Tibial nerve (tissue), 4 donors: ENCODE measurements around the gene SEMA5A. TPM values are rescaled to one million over a fixed set of nuclear protein-coding genes. Genes with fewer than 3 reads are reported as not detected.

ENCODE experiments used
- DNase-seq, 2 donors: peaks; one replicate each; pipeline ENCODE4 v3.0.0-alpha.2; 2019; ENCODE audit warnings: low spot score in 2 of 2
- H3K27ac ChIP-seq, 4 donors: fragments of 200-600 bp; sonication (generic) in 3 of 4; one replicate each; pipeline ENCODE4 v1.5.1; 2017 to 2019; ENCODE audit warnings: mild to moderate bottlenecking in 1 of 4
- H3K27me3 ChIP-seq, 2 donors: fragments of 200-600 bp; sonication (generic) in 1 of 2; one replicate each; pipeline versions ENCODE4 v1.5.1 to v1.6.0; 2017 to 2019
- H3K36me3 ChIP-seq, 3 donors: fragments of 200-600 bp; sonication (generic); one replicate each; pipeline ENCODE4 v1.5.1; 2018 to 2019
- H3K4me1 ChIP-seq, 4 donors: fragments of 200-600 bp; sonication (generic) in 3 of 4; one replicate each; pipeline ENCODE4 v1.5.1; 2017 to 2019
- H3K4me3 ChIP-seq, 4 donors: fragments of 200-600 bp; sonication (generic) in 3 of 4; one replicate each; pipeline ENCODE4 v1.5.1; 2017 to 2019; ENCODE audit warnings: mild to moderate bottlenecking in 1 of 4, moderate library complexity in 1 of 4
- H3K9me3 ChIP-seq, 4 donors: fragments of 200-600 bp; sonication (generic) in 3 of 4; one replicate each; pipeline ENCODE4 v1.5.1; 2017 to 2019
- CTCF ChIP-seq, 5 experiments: fragments of 200-600 bp in 3 of 5; fragments of 450-650 bp in 2 of 5; sonication (generic) in 3 of 5; IDR thresholded peaks; one replicate each; pipeline ENCODE4 v1.5.1; 2016 to 2019; ENCODE audit warnings: antibody characterized with exemption in 5 of 5, mild to moderate bottlenecking in 3 of 5, moderate library complexity in 2 of 5
- EP300 ChIP-seq, 2 donors: sonication (generic); formaldehyde crosslinking; IDR thresholded peaks; one replicate each; pipeline ENCODE4 v1.6.1; 2017; ENCODE audit warnings: antibody characterized with exemption in 2 of 2, mild to moderate bottlenecking in 1 of 2
- POLR2A ChIP-seq, 2 donors: fragments of 450-650 bp; IDR thresholded peaks; one replicate each; pipeline ENCODE4 v1.6.1; 2017; ENCODE audit warnings: antibody characterized with exemption in 2 of 2, mild to moderate bottlenecking in 2 of 2, moderate library complexity in 2 of 2
- WGBS, 2 donors: methylation state at CpG; one replicate each; pipeline ENCODE4 v1.1.5; 2018; 5-methylcytosine and 5-hydroxymethylcytosine counted together
- total RNA-seq, 4 donors: library from RNA; depleted of rRNA; stranded (reverse); fragments of >200 nt; gene quantifications; one replicate each; pipeline ENCODE4 v1.1.0, GENCODE V29; 2016

SEMA5A gene
- total RNA-seq, 4 donors from 2014 or later: 36.3 to 58.4 (median 52.6) TPM

DNA sequence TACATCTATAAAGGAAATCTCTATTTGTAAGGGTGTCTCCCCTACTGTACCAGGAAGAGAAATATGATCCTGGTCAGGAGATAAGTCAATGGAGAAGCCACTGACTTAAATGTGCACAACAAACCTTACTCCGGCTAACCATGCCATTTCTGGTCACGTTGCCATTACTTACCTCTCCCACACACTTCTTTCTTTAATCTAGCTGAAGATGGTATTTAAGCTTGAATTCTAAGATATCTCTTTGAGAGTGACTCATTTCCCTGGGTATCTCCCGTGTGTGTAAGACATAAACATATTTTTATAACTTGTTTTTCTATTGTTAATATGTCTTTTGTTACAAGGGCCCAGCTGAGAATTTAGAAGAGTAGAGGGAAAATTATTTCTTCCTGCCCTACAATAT, 296.6 kb downstream of the SEMA5A start:
- no peak overlapping the region for H3K4me3 ChIP-seq
- H3K27me3 ChIP-seq: no peaks in the 10 kb centered on the region
- H3K4me1 ChIP-seq: peaks cover 0 to 6% (median 0%) of the 10 kb centered on the region in 4 donors
- H3K9me3 ChIP-seq: no peaks in the 10 kb centered on the region
- 76 to 84% methylated on average over 3 of the region's 3 CpGs for WGBS, 2 donors
- no peaks in the 10 kb centered on the region for H3K36me3 ChIP-seq
- DNase-seq: no peak
- TF ChIP-seq CTCF (IDR thresholded peaks at IDR 0.05) (no peak), POLR2A (IDR thresholded peaks at IDR 0.05) (no peak), EP300 (IDR thresholded peaks at IDR 0.05) (no peak)
- H3K27ac ChIP-seq: no peak overlapping the region

DNA sequence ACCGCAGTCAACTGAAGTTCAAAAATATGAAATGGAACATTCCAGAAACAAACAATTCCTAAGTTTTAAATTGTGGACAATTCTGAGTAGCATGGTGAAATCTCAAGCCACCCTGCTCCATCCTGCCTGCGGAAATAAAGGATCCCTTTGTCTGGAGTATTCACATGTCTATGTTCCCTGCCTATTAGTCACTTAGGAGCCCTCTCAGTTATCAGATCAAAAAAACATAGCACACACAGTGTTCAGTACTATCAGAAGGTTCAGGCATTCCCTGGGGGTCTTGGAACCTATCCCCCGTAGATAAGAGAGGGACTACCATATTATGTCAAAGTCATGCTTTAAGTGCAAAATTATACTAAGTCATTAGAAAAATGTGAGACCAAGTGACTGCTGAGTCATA, 300.8 kb downstream of the SEMA5A start:
- Histone ChIP-seq H3K4me3 (no peak overlapping the region), H3K9me3 (no peaks in the 10 kb centered on the region), H3K4me1 (peaks cover 0 to 31% (median 0%) of the 10 kb centered on the region in 4 donors), H3K27ac (peak overlapping the region in 2 of 4 donors; percentile 54 to 75), H3K27me3 (no peaks in the 10 kb centered on the region), H3K36me3 (no peaks in the 10 kb centered on the region)
- TF ChIP-seq POLR2A (IDR thresholded peaks at IDR 0.05) (no peak), EP300 (IDR thresholded peaks at IDR 0.05) (peak in 1 of 2 donors; percentile 18), CTCF (IDR thresholded peaks at IDR 0.05) (no peak)
- no peak for DNase-seq
- 45 to 54% methylated on average over 3 of the region's 3 CpGs for WGBS, 2 donors

GRCh38 chr5:9244417-9244816, 301.5 kb downstream of the SEMA5A start:
- no peaks in the 10 kb centered on the region for H3K9me3 ChIP-seq
- DNase-seq: no peak
- H3K27me3 ChIP-seq: no peaks in the 10 kb centered on the region
- H3K27ac ChIP-seq: peak overlapping the region in 2 of 4 donors; percentile 54 to 75
- no peaks in the 10 kb centered on the region for H3K36me3 ChIP-seq
- peaks cover 0 to 37% (median under 1%) of the 10 kb centered on the region in 4 donors for H3K4me1 ChIP-seq
- TF ChIP-seq POLR2A (IDR thresholded peaks at IDR 0.05) (no peak), CTCF (IDR thresholded peaks at IDR 0.05) (no peak), EP300 (IDR thresholded peaks at IDR 0.05) (no peak)
- WGBS, 2 donors: 73 to 80% methylated on average over 4 of the region's 4 CpGs
- no peak overlapping the region for H3K4me3 ChIP-seq

GRCh38 chr5:9241479-9242305, 304.2 kb downstream of the SEMA5A start:
- no peak overlapping the region for H3K4me3 ChIP-seq
- TF ChIP-seq CTCF (IDR thresholded peaks at IDR 0.05) (no peak), POLR2A (IDR thresholded peaks at IDR 0.05) (no peak), EP300 (IDR thresholded peaks at IDR 0.05) (no peak)
- WGBS, 2 donors: 47 to 56% methylated on average over 9 of the region's 9 CpGs
- H3K4me1 ChIP-seq: peaks cover 0 to 55% (median 2%) of the 10 kb centered on the region in 4 donors
- no peaks in the 10 kb centered on the region for H3K27me3 ChIP-seq
- H3K36me3 ChIP-seq: no peaks in the 10 kb centered on the region
- H3K9me3 ChIP-seq: no peaks in the 10 kb centered on the region
- no peak for DNase-seq
- peak overlapping the region in 2 of 4 donors; percentile 54 to 75 for H3K27ac ChIP-seq

DNA sequence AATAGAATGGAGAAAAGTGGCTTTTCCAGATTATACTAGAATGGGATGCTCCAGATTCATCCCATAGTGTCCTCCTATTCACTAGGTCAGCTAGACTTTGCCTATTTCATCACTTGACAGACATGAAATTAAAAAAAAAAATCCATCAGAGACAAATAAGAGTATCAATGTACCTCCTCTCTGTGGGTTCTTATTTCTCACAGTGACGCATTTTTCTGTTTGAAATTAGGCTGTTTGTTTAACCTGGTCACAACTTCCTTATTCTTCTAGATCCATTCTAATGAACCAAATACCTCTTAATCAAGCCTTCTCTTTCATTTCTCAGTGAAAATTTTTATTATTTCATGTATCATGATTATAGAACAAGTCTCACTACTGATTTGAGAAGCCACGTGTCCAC, 305.4 kb downstream of the SEMA5A start:
- 63 to 79% methylated on average over 2 of the region's 2 CpGs for WGBS, 2 donors
- DNase-seq: no peak
- H3K4me1 ChIP-seq: peaks cover 0 to 62% (median 6%) of the 10 kb centered on the region in 4 donors
- no peak for TF ChIP-seq POLR2A (IDR thresholded peaks at IDR 0.05)
- TF ChIP-seq EP300 (IDR thresholded peaks at IDR 0.05): no peak
- TF ChIP-seq CTCF (IDR thresholded peaks at IDR 0.05): no peak
- H3K4me3 ChIP-seq: no peak overlapping the region
- H3K9me3 ChIP-seq: no peaks in the 10 kb centered on the region
- no peaks in the 10 kb centered on the region for H3K36me3 ChIP-seq
- peak overlapping the region in 2 of 4 donors; percentile 51 to 54 for H3K27ac ChIP-seq
- H3K27me3 ChIP-seq: no peaks in the 10 kb centered on the region
